HG03280 (cell line): ENCODE results near the gene PCOLCE2.
A peak's percentile ranks its signal among the peaks of the same experiment; 100 is the strongest.

Source experiments
- ATAC-seq: cut with Tn5 transposase; IDR thresholded peaks from one replicate; pipeline ENCODE4 v1.9.1; 2021; ENCODE audit warnings: mild to moderate bottlenecking, moderate library complexity; ENCODE audit not compliant: unreplicated experiment

PCOLCE2 gene

GRCh38 chr3:142888481-142889211 lies at the start of gene PCOLCE2:
PCOLCE2 (minus strand) TSS chr3:142889083; CDS start chr3:142888896, 187 bp downstream.
- no peak for ATAC-seq

DNA sequence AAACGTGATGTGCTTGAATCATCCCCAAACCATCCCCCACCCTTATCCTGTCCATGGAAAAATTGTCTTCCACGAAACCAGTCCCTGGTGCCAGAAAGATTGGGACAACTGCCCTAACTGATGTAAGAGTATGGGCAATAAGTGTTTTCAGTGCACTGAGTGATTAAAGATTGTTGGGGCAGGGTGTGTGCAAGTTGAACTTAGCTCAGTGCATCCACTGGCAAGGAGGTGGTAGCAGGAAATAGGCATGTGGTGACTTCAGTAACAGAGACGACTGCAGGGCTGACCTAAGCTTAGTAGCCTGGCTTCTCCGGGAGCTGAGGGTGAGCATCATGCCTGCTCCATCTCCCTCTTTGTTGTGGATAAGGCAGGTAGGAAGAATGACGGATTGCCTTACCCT lies 47.1 kb upstream of the PCOLCE2 start:
- no peak for ATAC-seq

GRCh38 chr3:142934887-142935269 lies 46.0 kb upstream of the PCOLCE2 start:
- ATAC-seq = no peak

DNA sequence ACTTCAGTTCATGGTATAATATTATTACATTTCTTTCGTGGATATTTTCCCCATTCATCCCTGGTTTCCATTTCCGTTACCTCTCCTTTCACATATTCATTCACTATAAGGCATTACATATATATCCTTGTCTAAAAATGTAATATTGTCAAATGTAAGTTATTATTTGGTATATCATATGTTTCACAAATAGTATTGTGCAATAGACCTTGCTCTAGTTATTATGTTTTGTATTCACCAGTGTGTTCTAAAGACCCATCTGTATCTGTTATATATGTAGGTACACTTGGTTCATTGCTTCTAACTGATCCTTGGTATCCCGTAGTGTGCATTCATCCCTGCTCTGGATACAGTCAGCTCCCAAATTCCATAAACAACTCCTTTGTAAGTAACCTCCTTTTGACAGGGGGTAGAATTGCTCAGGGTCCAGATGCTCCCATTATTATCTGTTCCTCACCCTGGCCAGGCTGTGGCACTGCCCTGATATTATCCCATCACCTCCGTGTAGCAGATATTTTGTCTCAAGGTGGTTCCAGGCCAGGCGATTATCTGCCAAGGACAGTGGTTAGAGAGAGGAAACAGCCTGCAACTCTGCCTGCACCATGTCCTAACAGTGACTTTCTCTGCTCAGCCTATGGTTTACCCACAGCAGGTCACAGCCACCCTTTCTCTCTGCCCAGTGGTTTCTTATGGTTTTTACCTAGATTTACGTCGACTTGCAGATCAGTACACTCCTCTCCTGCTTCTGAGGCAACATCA lies 45.4 kb upstream of the PCOLCE2 start:
- ATAC-seq = no peak

- ATAC-seq = peak; percentile 77
Measured at GRCh38 chr3:142931222-142931621, 42.3 kb upstream of the PCOLCE2 start.

GRCh38 chr3:142930463-142930862 lies 41.6 kb upstream of the PCOLCE2 start:
- no peak for ATAC-seq

DNA sequence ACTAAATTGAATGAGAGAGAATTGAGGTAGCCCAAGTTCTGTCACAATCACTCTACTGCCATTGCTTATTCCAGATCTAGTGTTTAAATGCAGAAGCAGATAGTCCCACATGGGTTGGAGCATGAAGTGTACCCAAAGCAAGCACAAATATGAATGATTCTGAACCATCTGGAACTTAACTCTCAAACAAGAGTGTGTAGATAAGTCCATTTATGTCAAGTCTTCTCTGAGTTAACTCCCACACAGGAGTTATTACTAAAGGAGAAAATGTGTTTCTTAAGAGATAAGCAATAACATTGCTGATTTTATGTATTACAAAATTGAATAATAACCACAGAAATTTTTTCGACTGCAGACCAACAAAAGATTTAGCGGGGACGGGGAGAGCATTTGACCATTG lies 41.0 kb upstream of the PCOLCE2 start:
- ATAC-seq = no peak

DNA sequence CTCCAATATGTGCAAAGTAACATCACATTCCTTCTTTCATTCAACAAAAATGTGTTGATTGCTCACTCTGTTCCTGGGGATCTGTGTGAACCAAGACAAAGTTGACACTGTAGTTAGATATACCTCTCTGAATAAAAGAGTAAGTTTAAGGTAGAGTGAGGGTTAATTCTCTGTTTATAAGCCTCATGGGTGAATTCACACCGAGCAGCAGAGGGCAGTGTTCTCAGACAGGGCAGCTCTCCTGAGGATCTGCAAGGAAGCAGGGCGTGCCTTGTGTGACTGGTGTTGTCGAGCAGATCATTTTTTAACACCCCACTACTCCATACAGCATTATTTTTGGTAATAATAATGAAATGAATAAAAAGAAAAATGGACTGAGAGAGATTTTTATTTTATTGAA lies 40.2 kb upstream of the PCOLCE2 start:
- ATAC-seq = peak; percentile 66

GRCh38 chr3:142926368-142926944 lies 37.6 kb upstream of the PCOLCE2 start:
- no peak for ATAC-seq

DNA sequence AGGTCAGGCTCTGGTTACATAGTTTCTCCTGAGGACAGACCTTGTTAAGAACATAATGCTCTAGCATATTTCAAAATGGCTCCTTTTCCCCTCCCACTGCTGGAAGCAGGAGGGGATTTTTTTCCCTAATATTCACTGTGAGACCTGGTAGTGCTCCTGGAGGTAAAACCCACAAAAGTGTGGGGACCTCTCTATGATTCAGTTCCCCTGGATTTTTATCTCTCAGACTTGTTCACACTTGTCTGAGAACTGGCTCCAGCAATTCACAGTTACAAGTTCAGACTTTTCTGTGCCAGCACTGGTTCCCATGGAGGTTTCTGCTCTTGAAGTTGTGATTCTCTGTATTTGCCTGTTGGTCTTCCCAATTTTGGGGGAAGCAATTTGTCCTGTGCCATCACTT lies 36.3 kb upstream of the PCOLCE2 start:
- ATAC-seq = no peak

- no peak for ATAC-seq
Measured at GRCh38 chr3:142923694-142924093, 34.8 kb upstream of the PCOLCE2 start.

DNA sequence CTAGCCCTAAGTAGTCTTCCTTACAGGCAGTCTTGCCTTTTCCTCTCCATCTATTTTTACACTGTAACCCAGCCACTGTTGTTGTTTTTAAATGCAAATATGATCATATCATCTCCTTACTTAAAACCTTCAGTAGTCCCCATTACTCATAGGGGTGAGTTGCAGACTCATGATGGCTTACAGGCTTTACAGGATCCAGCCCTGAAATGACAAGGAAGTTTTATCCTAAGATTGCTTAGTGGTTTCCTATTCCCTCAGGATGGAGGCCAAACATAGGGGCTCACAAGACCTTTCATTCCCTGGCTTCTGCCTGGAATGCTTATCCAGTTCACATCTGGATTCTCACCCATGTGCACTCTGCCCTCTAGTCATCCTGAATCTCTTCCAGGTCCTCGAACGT lies 27.7 kb upstream of the PCOLCE2 start:
- no peak for ATAC-seq

DNA sequence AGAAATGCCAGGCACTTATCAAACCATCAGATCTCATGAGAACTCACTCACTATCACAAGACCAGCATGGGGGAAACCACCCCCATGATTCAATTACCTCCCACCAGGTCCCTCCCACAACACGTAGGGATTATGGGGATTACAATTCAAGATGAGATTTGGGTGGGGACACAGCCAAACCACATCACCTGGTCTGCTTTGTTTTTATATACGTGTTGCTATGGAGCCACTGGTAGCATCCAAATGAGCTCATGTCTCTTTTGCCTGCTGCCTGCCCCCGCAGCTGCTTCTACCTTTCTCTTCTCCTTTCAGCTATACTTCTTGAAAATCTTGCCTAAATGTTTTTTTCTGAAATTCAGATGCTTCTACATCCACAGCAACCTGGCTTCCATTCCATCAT lies 26.8 kb upstream of the PCOLCE2 start:
- no peak for ATAC-seq

GRCh38 chr3:142914286-142914811 lies 25.5 kb upstream of the PCOLCE2 start:
- no peak for ATAC-seq

GRCh38 chr3:142913432-142913831 lies 24.5 kb upstream of the PCOLCE2 start:
- ATAC-seq = no peak

DNA sequence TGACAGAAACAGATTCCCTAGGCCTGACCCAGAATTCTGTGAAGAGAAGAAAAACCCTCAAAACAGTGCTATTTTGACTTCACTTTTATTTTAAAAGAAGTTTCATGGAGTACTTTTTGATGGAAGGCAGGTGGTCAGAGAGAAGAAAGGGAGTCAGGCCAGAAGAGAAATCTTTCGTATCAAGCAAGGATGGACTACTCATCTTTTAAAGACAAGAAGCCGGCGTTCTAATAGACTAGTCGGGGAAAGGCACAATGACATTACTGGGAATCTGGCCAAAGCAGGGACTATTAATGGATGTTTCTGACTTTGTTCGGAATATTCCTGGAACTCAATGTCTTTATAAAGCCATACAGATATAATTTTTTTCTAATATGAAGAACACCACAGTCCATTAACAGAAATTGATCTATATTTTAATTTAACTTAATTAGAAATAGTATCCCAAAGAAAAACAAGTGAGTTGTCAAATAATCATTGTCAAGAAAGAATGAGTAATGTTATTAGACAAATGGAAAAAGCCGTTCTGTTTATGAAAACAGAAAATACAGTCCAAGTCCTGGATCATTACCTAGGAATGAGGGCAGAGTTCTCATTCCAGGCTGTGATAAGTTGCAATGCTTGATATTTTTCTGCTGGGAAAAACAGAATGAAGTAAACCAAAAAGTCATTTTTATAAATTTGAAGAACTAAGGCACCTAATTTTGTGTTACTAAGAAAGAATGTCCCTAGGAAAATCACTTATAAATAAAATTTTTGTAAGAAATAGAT lies 23.7 kb upstream of the PCOLCE2 start:
- ATAC-seq = no peak

DNA sequence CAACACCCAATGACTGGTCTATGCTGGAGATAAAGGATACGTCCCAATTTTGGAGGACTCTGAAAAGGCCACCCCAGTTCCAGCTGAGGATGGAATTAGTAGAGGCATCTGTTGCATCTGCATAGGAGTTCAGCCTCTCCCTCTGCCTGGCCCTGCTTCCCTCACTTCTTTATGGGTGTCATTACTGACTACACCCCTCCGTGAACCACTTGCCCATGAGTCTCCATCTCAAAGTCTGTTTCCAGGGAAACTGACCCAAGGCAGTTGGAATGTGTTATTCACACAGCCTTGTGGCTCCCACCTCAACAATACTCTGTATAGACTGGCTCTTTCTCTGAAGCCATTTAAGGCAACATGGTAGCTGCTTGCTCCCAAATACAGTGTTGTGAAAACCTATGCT lies 21.4 kb upstream of the PCOLCE2 start:
- no peak for ATAC-seq

- ATAC-seq = no peak
Measured at GRCh38 chr3:142909282-142909681, 20.4 kb upstream of the PCOLCE2 start.

DNA sequence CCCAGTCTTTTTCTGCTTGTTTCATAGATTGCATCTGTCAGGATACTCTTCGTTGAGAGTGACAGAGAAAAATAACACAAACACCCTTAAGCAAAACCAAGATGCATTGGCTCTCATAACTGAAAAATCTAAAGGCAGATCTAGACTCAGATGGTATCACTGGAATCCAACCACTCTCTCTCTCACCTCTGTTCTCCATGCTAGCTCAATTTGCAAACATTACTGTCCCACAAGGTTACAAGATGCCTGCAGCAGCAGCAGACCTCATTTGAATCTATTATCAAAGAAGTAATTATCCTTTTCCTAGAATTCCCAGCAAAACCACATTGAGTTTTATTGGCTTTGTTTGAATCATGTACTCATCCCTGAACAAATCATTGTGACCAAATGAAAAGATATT lies 19.1 kb upstream of the PCOLCE2 start:
- ATAC-seq = no peak

- ATAC-seq = no peak
Measured at GRCh38 chr3:142904639-142905436, 16.0 kb upstream of the PCOLCE2 start.
